Neural crest cell (in vitro differentiated cells): ENCODE measurements around the gene MIER2. TPM values are rescaled to one million over a fixed set of nuclear protein-coding genes. Genes with fewer than 3 reads are reported as not detected.

Experiments
- DNase-seq: peaks from one replicate; pipeline ENCODE4 v3.0.0; 2021; ENCODE audit warnings: low read depth, mixed read lengths, low spot score
- H3K27ac Mint-ChIP-seq: one replicate; pipeline ENCODE4 v1.8.0; 2021; ENCODE audit warnings: mild to moderate bottlenecking, mixed read lengths; ENCODE audit not compliant: unreplicated experiment
- H3K27me3 Mint-ChIP-seq: 2 replicates; pipeline ENCODE4 v1.8.0; 2021; ENCODE audit warnings: low read depth, mild to moderate bottlenecking, mixed read lengths
- H3K36me3 Mint-ChIP-seq: 2 replicates; pipeline ENCODE4 v1.8.0; 2021; ENCODE audit warnings: low read depth, mild to moderate bottlenecking, mixed read lengths
- H3K4me1 Mint-ChIP-seq: 2 replicates; pipeline ENCODE4 v1.8.0; 2021; ENCODE audit warnings: mixed read lengths
- H3K4me3 Mint-ChIP-seq: one replicate; pipeline ENCODE4 v1.8.0; 2021; ENCODE audit warnings: mild to moderate bottlenecking, mixed read lengths
- H3K9me3 Mint-ChIP-seq: 2 replicates; pipeline ENCODE4 v1.8.0; 2021; ENCODE audit warnings: mixed read lengths
- total RNA-seq: library from RNA; stranded (reverse); gene quantifications from 2 replicates; pipeline ENCODE4 v1.2.1, GENCODE V29; 2021
- TF ChIP-seq, protein P1 (sequence below): fragments of 200-600 bp; sonication (generic); conservative IDR thresholded peaks from 2 replicates; pipeline ENCODE4 v1.5.0; 2021; ENCODE audit warnings: antibody characterized with exemption, mild to moderate bottlenecking

The MIER2 gene
- total RNA-seq, 1 donor from 2014 or later: 45.8 TPM

DNA sequence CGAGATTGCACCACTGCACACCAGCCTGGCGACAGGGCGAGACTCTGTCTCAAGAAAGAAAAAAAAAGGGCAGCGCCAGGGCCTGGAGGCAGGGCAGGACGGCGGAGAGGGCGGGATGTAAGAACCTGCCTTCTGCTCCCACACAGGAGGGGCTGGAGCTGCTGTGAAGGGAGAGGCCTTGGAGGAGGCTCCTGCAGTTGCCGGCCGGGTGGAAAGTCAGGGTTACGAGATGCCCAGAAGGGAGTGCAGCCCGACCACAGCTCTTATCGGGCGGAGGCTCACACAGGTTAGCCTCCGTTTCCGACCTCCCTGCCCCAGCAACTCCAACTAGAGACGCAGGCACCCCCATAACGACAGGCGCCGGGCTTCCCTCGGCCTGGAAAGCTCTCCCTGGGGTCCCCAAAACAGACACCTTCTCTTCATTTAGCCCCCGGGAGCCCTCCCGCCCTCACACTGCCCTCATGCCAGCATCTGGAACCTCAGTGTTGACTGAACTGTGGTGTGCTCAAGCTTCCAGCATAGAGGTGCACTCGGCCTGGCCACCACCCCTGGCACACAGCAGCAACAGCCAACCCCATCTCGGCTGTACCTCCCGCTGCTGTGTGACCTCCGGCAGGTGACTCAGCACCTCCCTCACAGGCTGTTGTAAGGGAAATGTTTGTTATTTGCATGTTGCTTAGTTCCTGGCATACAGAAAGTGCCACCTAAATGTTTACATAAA is 54.8 kb downstream of the MIER2 start:
- peak overlapping the region; percentile 34 for H3K4me3 Mint-ChIP-seq
- no peaks in the 10 kb centered on the region for H3K36me3 Mint-ChIP-seq
- H3K9me3 Mint-ChIP-seq: no peaks in the 10 kb centered on the region
- no peak overlapping the region for H3K27ac Mint-ChIP-seq
- DNase-seq: no peak
- TF ChIP-seq, protein P1, sequence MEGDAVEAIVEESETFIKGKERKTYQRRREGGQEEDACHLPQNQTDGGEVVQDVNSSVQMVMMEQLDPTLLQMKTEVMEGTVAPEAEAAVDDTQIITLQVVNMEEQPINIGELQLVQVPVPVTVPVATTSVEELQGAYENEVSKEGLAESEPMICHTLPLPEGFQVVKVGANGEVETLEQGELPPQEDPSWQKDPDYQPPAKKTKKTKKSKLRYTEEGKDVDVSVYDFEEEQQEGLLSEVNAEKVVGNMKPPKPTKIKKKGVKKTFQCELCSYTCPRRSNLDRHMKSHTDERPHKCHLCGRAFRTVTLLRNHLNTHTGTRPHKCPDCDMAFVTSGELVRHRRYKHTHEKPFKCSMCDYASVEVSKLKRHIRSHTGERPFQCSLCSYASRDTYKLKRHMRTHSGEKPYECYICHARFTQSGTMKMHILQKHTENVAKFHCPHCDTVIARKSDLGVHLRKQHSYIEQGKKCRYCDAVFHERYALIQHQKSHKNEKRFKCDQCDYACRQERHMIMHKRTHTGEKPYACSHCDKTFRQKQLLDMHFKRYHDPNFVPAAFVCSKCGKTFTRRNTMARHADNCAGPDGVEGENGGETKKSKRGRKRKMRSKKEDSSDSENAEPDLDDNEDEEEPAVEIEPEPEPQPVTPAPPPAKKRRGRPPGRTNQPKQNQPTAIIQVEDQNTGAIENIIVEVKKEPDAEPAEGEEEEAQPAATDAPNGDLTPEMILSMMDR: no peak
- peaks cover 67% of the 10 kb centered on the region for H3K27me3 Mint-ChIP-seq
- peaks cover 12% of the 10 kb centered on the region for H3K4me1 Mint-ChIP-seq

DNA sequence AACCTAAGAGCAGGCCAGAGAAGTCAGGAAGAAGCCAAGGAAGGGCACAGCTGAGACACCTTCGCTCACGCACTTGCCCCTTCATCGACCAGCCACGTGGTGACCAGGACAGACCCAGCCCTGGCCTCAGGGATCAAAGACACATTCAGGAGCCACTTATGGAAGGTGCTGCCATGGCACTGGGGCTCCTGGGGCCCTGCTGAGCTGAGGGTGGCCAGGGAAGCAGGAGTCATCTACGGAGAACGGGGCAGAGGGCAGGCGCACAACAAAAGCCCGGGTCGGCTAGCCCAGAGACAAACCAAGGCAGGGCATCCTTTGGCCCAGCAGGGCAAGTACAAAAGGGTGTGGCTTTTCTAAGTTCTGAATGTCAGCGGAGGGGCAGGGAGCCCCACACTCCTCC is 55.7 kb downstream of the MIER2 start:
- H3K27me3 Mint-ChIP-seq: peaks cover 58% of the 10 kb centered on the region
- H3K27ac Mint-ChIP-seq: no peak overlapping the region
- DNase-seq: no peak
- H3K4me3 Mint-ChIP-seq: peak overlapping the region; percentile 31
- no peaks in the 10 kb centered on the region for H3K9me3 Mint-ChIP-seq
- H3K4me1 Mint-ChIP-seq: peaks cover 2% of the 10 kb centered on the region
- H3K36me3 Mint-ChIP-seq: no peaks in the 10 kb centered on the region
- TF ChIP-seq, protein P1: no peak

DNA sequence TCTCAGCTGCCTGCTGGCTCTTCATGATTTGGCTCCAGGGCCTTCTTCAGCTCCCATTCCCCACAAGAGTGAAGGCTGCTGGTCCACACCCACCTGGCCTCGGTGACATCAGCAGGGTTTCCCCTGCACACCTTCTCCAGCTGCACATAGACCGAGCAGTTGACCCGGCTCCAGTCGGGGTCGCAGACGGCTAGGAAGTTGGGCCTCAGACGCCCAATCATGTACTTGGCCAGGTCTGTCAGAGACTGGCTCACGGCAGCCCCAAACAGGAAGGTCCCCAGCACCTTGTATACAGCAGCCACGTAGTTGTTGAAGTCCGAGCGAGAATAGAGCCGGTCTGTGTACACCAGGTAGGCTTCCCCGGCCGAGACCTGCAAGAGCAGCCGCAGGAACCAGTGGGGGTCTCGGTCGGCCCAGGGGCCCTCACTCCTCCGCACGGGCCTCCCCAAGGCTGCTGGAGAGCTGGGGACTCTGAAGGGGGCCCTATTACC is 57.2 kb downstream of the MIER2 start:
- no peaks in the 10 kb centered on the region for H3K9me3 Mint-ChIP-seq
- DNase-seq: no peak
- no peaks in the 10 kb centered on the region for H3K36me3 Mint-ChIP-seq
- H3K27ac Mint-ChIP-seq: no peak overlapping the region
- H3K27me3 Mint-ChIP-seq: peaks cover 46% of the 10 kb centered on the region
- no peaks in the 10 kb centered on the region for H3K4me1 Mint-ChIP-seq
- TF ChIP-seq, protein P1: no peak
- no peak overlapping the region for H3K4me3 Mint-ChIP-seq

DNA sequence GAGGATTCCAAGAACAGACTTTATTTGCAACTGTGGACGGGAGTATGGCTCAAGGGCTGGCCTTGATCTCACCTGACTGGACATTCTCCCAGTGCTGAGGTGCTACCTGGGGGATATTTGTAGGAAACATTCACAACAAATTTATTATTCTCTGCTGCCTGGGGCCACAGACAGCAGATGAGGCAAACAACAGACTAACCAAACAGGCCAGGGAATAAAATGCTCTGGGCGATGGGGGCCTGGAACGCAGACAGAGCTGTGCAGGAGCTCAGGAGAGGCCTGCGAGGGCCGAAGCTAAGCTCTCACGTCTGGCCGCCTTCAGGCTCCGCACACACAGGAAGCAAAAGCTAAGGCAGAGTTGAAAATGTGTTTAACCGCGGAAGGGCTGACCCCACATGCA is 61.2 kb downstream of the MIER2 start:
- no peaks in the 10 kb centered on the region for H3K4me1 Mint-ChIP-seq
- H3K36me3 Mint-ChIP-seq: no peaks in the 10 kb centered on the region
- TF ChIP-seq, protein P1: no peak
- DNase-seq: no peak
- H3K4me3 Mint-ChIP-seq: no peak overlapping the region
- peaks cover 32% of the 10 kb centered on the region for H3K27me3 Mint-ChIP-seq
- no peak overlapping the region for H3K27ac Mint-ChIP-seq
- no peaks in the 10 kb centered on the region for H3K9me3 Mint-ChIP-seq

DNA sequence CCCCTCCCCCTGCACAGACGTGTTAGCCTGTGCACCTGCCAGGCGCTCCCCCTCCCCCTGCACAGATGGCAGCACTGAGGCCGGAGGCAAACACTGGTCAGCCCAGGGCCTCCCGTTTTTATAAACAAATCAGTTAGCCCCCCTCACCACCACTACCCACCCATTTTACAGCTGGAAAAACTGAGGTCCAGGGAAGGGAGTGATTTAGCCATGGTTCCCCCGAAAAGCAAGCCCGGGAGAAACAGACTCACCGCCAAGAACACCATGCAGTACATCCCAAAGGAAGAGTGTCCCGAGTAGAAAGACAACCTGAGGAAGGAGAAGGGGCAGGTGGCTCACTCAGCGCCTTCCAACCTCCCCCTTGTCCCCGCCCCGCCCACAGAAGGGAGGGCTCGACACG is 62.1 kb downstream of the MIER2 start:
- TF ChIP-seq, protein P1: no peak
- H3K4me3 Mint-ChIP-seq: no peak overlapping the region
- H3K27ac Mint-ChIP-seq: no peak overlapping the region
- H3K36me3 Mint-ChIP-seq: no peaks in the 10 kb centered on the region
- DNase-seq: no peak
- peaks cover 2% of the 10 kb centered on the region for H3K4me1 Mint-ChIP-seq
- H3K9me3 Mint-ChIP-seq: no peaks in the 10 kb centered on the region
- peaks cover 34% of the 10 kb centered on the region for H3K27me3 Mint-ChIP-seq
